Colonic mucosa (tissue), 4 donors: Measurements from ENCODE around the gene HSD17B12. TPM values are rescaled to one million over a fixed set of nuclear protein-coding genes. Genes with fewer than 3 reads are reported as not detected.

Experiments
- DNase-seq: peaks from one replicate; pipeline ENCODE4 v3.0.0-alpha.2; 2020
- H3K27ac ChIP-seq: fragments of 200-600 bp; one replicate; pipeline ENCODE4 v1.8.0; 2021
- H3K27me3 ChIP-seq: fragments of 200-600 bp; one replicate; pipeline ENCODE4 v1.8.0; 2021
- H3K36me3 ChIP-seq: fragments of 200-600 bp; one replicate; pipeline ENCODE4 v1.8.0; 2021
- H3K4me1 ChIP-seq: fragments of 200-600 bp; one replicate; pipeline ENCODE4 v1.8.0; 2021; ENCODE audit warnings: mild to moderate bottlenecking
- H3K4me3 ChIP-seq: fragments of 200-600 bp; one replicate; pipeline ENCODE4 v1.8.0; 2021
- H3K9ac ChIP-seq, 2 donors: one replicate each; pipeline ENCODE4 v1.7.0; 2013; ENCODE audit warnings: control low read depth in 2 of 2, low read depth in 2 of 2, low read length in 2 of 2
- H3K9me3 ChIP-seq: fragments of 200-600 bp; one replicate; pipeline ENCODE4 v1.8.0; 2021
- CTCF ChIP-seq: fragments of 200-600 bp; IDR thresholded peaks from one replicate; pipeline ENCODE4 v1.8.0; 2022; ENCODE audit warnings: antibody characterized with exemption, mild to moderate bottlenecking
- intact Hi-C: fragments of 100-400 bp; cut with DNase I; formaldehyde crosslinking; loops from one replicate; pipeline ENCODE4 v1.14.1; 2022
- total RNA-seq, 2 donors: library from RNA; stranded (reverse); fragmentation: NEBNext Ultra II Directional in 1 of 2; extraction: Animal tissue kit (Norgen Biotek cat#: 25700) in 1 of 2; gene quantifications; one replicate each; pipeline ENCODE4 v1.2.1, GENCODE V29; 2021
- donor health status: healthy.
- donor health status: DM: no; HTN: no; CAD: no.
- donor health status: DM: no; HTN: no; CAD: no.

Gene HSD17B12
- total RNA-seq, 2 donors from 2014 or later, result 132 to 159 TPM

DNA sequence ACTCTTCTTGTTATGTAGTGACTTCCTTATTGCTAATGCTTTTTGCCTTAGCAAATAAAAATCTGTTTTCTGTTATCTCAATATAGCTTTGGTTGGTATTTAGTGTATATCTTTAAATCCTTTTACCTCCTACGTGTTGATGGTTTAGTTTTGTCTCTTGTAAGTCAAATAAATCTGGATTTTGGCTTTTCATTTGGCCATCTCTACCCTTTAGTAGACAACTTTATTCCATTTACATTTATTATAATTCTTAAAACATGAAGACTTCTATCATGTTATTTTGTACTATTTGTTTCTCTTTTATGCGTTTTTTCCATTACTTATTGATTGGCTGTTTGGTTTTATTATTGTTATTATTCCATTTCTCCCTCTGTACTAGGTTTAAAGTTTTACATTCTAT lies 180.6 kb downstream of the HSD17B12 start:
- no peak overlapping the region for H3K9ac ChIP-seq
- no peak for TF ChIP-seq CTCF
- no peaks in the 10 kb centered on the region for H3K4me1 ChIP-seq
- H3K27me3 ChIP-seq, result no peaks in the 10 kb centered on the region
- no peak overlapping the region for H3K4me3 ChIP-seq
- no peak overlapping the region for H3K27ac ChIP-seq
- no peak for DNase-seq
- H3K36me3 ChIP-seq, result no peaks in the 10 kb centered on the region
- no peaks in the 10 kb centered on the region for H3K9me3 ChIP-seq
- intact Hi-C loops, result no loop called here

GRCh38 chr11:43866520-43866919 lies 186.0 kb downstream of the HSD17B12 start:
- intact Hi-C loops, result no loop called here

GRCh38 chr11:43866969-43867368 lies 186.4 kb downstream of the HSD17B12 start:
- Histone ChIP-seq H3K36me3 (no peaks in the 10 kb centered on the region), H3K9me3 (no peaks in the 10 kb centered on the region), H3K4me1 (no peaks in the 10 kb centered on the region), H3K9ac (no peak overlapping the region), H3K27me3 (no peaks in the 10 kb centered on the region), H3K4me3 (no peak overlapping the region), H3K27ac (no peak overlapping the region)
- intact Hi-C loops, result no loop called here
- no peak for TF ChIP-seq CTCF
- no peak for DNase-seq

More at GRCh38 chr11:43866520-43866919, 186.0 kb downstream of the HSD17B12 start:
- H3K36me3 ChIP-seq, result no peaks in the 10 kb centered on the region
- no peaks in the 10 kb centered on the region for H3K27me3 ChIP-seq
- H3K9me3 ChIP-seq, result no peaks in the 10 kb centered on the region
- no peak overlapping the region for H3K4me3 ChIP-seq
- DNase-seq, result no peak
- H3K9ac ChIP-seq, result no peak overlapping the region
- no peaks in the 10 kb centered on the region for H3K4me1 ChIP-seq
- no peak for TF ChIP-seq CTCF
- no peak overlapping the region for H3K27ac ChIP-seq

DNA sequence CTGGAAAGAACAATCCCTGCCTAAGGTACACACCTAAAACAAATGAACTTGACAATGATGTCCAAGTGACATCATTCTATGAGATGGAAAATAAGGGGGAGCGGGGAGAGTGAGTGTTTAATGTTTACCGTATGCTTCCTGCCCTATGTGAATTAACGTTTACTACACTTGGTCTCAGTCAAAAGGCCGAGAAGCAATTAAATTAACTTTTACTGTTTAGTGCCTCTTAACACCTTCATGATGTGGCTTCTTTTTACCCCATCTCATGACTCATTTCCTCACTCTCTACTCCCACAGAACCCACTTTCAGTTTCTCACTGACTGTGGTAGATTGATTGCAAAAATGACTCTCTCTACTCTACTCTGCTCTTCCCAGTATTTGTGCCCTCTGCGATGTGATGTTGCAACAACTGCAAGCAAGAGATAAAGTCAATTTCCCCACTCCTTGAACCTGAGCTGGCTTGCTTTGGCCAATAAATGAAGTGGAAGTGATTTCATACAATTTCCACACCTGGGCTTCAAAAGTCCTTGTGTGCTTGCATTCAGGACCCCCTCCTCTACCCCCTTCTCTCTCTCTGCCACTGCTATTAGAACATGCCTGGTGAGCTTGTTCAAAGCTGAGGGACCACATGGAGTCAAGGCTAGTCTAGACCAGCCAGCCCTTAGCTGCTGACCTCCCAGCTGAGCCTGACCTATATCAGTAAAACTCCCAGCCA lies 188.5 kb downstream of the HSD17B12 start:
- Histone ChIP-seq H3K4me1 (no peaks in the 10 kb centered on the region), H3K4me3 (no peak overlapping the region), H3K9ac (no peak overlapping the region), H3K9me3 (no peaks in the 10 kb centered on the region), H3K27me3 (no peaks in the 10 kb centered on the region), H3K36me3 (no peaks in the 10 kb centered on the region), H3K27ac (no peak overlapping the region)
- no peak for DNase-seq
- intact Hi-C loops, result no loop called here
- no peak for TF ChIP-seq CTCF

GRCh38 chr11:43871051-43871450 lies 190.5 kb downstream of the HSD17B12 start:
- intact Hi-C loops, result no loop called here
- H3K27me3 ChIP-seq, result peaks cover 3% of the 10 kb centered on the region
- H3K9ac ChIP-seq, result no peak overlapping the region
- H3K36me3 ChIP-seq, result no peaks in the 10 kb centered on the region
- no peak for DNase-seq
- H3K4me1 ChIP-seq, result no peaks in the 10 kb centered on the region
- no peak overlapping the region for H3K4me3 ChIP-seq
- no peak overlapping the region for H3K27ac ChIP-seq
- no peaks in the 10 kb centered on the region for H3K9me3 ChIP-seq
- TF ChIP-seq CTCF, result no peak
